Keratinocyte (primary cell): ENCODE results near the gene TPRX1. TPM values are rescaled to one million over a fixed set of nuclear protein-coding genes. Genes with fewer than 3 reads are reported as not detected.

ENCODE experiments used
- DNase-seq: peaks from one replicate; pipeline ENCODE4 v3.0.0-alpha.2; 2011; ENCODE audit warnings: low read depth, missing footprints, low spot score
- FAIRE-seq: peaks from 2 replicates; lab custom pipeline; 2011; peaks lifted over from hg19 to GRCh38; lab: Jason Lieb, UNC
- H2AFZ ChIP-seq: 2 replicates; pipeline ENCODE4 v1.6.0; 2012; ENCODE audit warnings: low read length, control low read depth, inconsistent platforms; ENCODE audit not compliant: control insufficient read depth
- H3K27ac ChIP-seq: 2 replicates; pipeline ENCODE4 v1.5.1; 2011; ENCODE audit warnings: low read length; ENCODE audit not compliant: control insufficient read depth, insufficient read depth
- H3K27me3 ChIP-seq: 3 replicates; pipeline ENCODE4 v1.6.0; 2011; ENCODE audit warnings: low read length; ENCODE audit not compliant: control insufficient read depth, insufficient read depth; ENCODE audit errors: extremely low read depth
- H3K36me3 ChIP-seq, 2 experiments: 2 replicates in 1 of 2; 3 replicates in 1 of 2; pipeline ENCODE4 v1.5.1; 2011; ENCODE audit warnings: low read length in 2 of 2, mild to moderate bottlenecking in 1 of 2; ENCODE audit not compliant: control insufficient read depth in 2 of 2, insufficient read depth in 2 of 2; ENCODE audit errors: extremely low read depth in 1 of 2
- H3K4me1 ChIP-seq: 3 replicates; pipeline ENCODE4 v1.5.1; 2011; ENCODE audit warnings: low read length; ENCODE audit not compliant: control insufficient read depth, insufficient read depth; ENCODE audit errors: extremely low read depth
- H3K4me2 ChIP-seq: 3 replicates; pipeline ENCODE4 v1.6.0; 2011; ENCODE audit warnings: low read depth, low read length; ENCODE audit not compliant: control insufficient read depth, insufficient read depth; ENCODE audit errors: extremely low read depth
- H3K4me3 ChIP-seq, 3 experiments: fragments of 200-600 bp in 1 of 3; sonication (generic) in 1 of 3; 2 replicates in 2 of 3; 3 replicates in 1 of 3; pipeline ENCODE4 v1.5.1; 2011 to 2016; ENCODE audit warnings: low read length in 3 of 3, mild to moderate bottlenecking in 3 of 3, control low read depth in 2 of 3, inconsistent platforms in 1 of 3, low read depth in 1 of 3, mixed read lengths in 1 of 3, mixed run types in 1 of 3, moderate library complexity in 1 of 3; ENCODE audit not compliant: control insufficient read depth in 2 of 3, insufficient read depth in 2 of 3; ENCODE audit errors: extremely low read depth in 1 of 3
- H3K79me2 ChIP-seq: 2 replicates; pipeline ENCODE4 v1.6.0; 2012; ENCODE audit warnings: low read length; ENCODE audit not compliant: control insufficient read depth, insufficient read depth
- H3K9ac ChIP-seq: 3 replicates; pipeline ENCODE4 v1.6.0; 2011; ENCODE audit warnings: low read length; ENCODE audit not compliant: control insufficient read depth, insufficient read depth; ENCODE audit errors: extremely low read depth
- H3K9me1 ChIP-seq: 3 replicates; pipeline ENCODE4 v1.6.0; 2011; ENCODE audit warnings: low read length; ENCODE audit not compliant: control insufficient read depth, insufficient read depth; ENCODE audit errors: extremely low read depth
- H3K9me3 ChIP-seq: 2 replicates; pipeline ENCODE4 v1.5.1; 2012; ENCODE audit warnings: low read depth, low read length; ENCODE audit not compliant: control insufficient read depth
- H4K20me1 ChIP-seq: 3 replicates; pipeline ENCODE4 v1.6.0; 2011; ENCODE audit warnings: low read length; ENCODE audit not compliant: control insufficient read depth, insufficient read depth; ENCODE audit errors: extremely low read depth
- CTCF ChIP-seq, 3 experiments: IDR thresholded peaks in 1 of 3; conservative IDR thresholded peaks in 1 of 3; optimal IDR thresholded peaks in 1 of 3; 2 replicates in 2 of 3; 3 replicates in 1 of 3; pipeline versions ENCODE3 to v1.5.1; 2011; ENCODE audit warnings: low read length in 3 of 3, mild to moderate bottlenecking in 3 of 3, moderate library complexity in 2 of 3, control low read depth in 1 of 3, inconsistent platforms in 1 of 3; ENCODE audit not compliant: insufficient read depth in 2 of 3; ENCODE audit errors: extremely low read depth in 1 of 3
- EZH2 ChIP-seq: IDR thresholded peaks from one replicate; pipeline ENCODE4 v1.6.1; 2012; ENCODE audit warnings: inconsistent platforms, mild to moderate bottlenecking, low read length, moderate library complexity
- dilution Hi-C: fragments of 300-500 bp; cut with MboI; formaldehyde crosslinking; loops from one replicate; pipeline ENCODE4 v1.7.0; 2020; ENCODE audit warnings: low sequenced_read_pairs; ENCODE audit not compliant: extremely low pct_ligation_motif_present
- polyA plus RNA-seq, 5 experiments: library from polyadenylated mRNA; depleted of rRNA in 3 of 5; stranded (reverse) in 3 of 5; stranded (forward) in 1 of 5; unstranded in 1 of 5; fragments of >200 nt; gene quantifications; 1 replicate in 1 of 5; 2 replicates in 3 of 5; 3 replicates in 1 of 5; pipeline versions ENCODE4 v1.2.1 to v1.2.3, GENCODE V29; 2011 to 2012; ENCODE audit warnings: missing spikeins in 2 of 5, low read depth in 1 of 5, low replicate concordance in 1 of 5

The TPRX1 gene
- polyA plus RNA-seq, 1 donor (not counting 4 experiments of a cell fraction or from before 2014, with no cell fraction given), result not detected

- FAIRE-seq (no peak), DNase-seq (no peak)
- Histone ChIP-seq H3K9me1 (no peaks in the 10 kb centered on the region), H3K36me3 (peaks cover 8 to 10% of the 10 kb centered on the region in 2 experiments), H2AFZ (no peak overlapping the region), H3K4me3 (no peak overlapping the region), H3K9ac (no peak overlapping the region), H3K27ac (no peak overlapping the region), H3K4me1 (no peaks in the 10 kb centered on the region), H3K4me2 (no peak overlapping the region), H3K79me2 (no peaks in the 10 kb centered on the region), H3K27me3 (no peaks in the 10 kb centered on the region), H4K20me1 (no peaks in the 10 kb centered on the region), H3K9me3 (no peaks in the 10 kb centered on the region)
- dilution Hi-C loops, result no loop called here
- TF ChIP-seq CTCF (optimal IDR thresholded peaks at IDR 0.05 in 1 of 3, IDR thresholded peaks at IDR 0.05 in 1 of 3, conservative IDR thresholded peaks at IDR 0.05 in 1 of 3; ENCODE audit: extremely low read depth in 1 of 3, insufficient read depth in 2 of 3, low read length in 3 of 3) (no peak), EZH2 (no peak)
Observed at GRCh38 chr19:47762615-47763308, 41.6 kb downstream of the TPRX1 start.

GRCh38 chr19:47762151-47762550 lies 42.2 kb downstream of the TPRX1 start:
- Histone ChIP-seq H3K79me2 (no peaks in the 10 kb centered on the region), H3K4me2 (no peak overlapping the region), H3K9ac (no peak overlapping the region), H3K27me3 (no peaks in the 10 kb centered on the region), H3K4me1 (no peaks in the 10 kb centered on the region), H3K9me1 (no peaks in the 10 kb centered on the region), H3K36me3 (peaks cover 14 to 16% of the 10 kb centered on the region in 2 experiments), H4K20me1 (no peaks in the 10 kb centered on the region), H3K9me3 (no peaks in the 10 kb centered on the region), H2AFZ (no peak overlapping the region), H3K27ac (no peak overlapping the region), H3K4me3 (no peak overlapping the region)
- FAIRE-seq (no peak), DNase-seq (no peak)
- TF ChIP-seq EZH2 (no peak), CTCF (optimal IDR thresholded peaks at IDR 0.05 in 1 of 3, IDR thresholded peaks at IDR 0.05 in 1 of 3, conservative IDR thresholded peaks at IDR 0.05 in 1 of 3; ENCODE audit: extremely low read depth in 1 of 3, insufficient read depth in 2 of 3, low read length in 3 of 3) (no peak)
- dilution Hi-C loops, result no loop called here
